Measurements from ENCODE around the gene TRIM44. TPM values are rescaled to one million over a fixed set of nuclear protein-coding genes. Genes with fewer than 3 reads are reported as not detected.
"Not testable (repeated sequence)": the region's sequence is repeated elsewhere in the genome, so short reads cannot be mapped to it uniquely, and the experiment has no call there.

The TRIM44 gene
- total and polyA plus RNA-seq, 8 donors, result 5.1 to 65.3 (median 19.1) TPM

DNA sequence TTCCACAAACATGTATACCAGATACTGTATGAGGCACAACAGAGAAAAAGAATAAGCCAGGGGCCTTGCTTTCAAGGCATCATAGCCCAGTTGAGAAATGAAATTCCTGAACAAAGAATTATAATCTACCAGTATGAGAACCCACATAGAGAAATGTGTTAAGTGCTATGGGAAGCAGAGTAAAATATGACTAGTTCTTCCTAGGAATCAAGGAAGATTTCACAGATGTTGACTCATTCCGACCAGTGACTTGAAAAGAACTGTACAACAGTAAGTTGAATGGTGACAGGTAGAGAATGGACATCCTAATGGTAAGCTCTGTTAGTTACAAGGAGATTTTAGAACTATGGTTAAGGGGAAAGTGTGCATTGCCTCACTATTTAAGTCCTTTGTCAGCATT, 102.6 kb downstream of the TRIM44 start:
- WGBS, 5 donors, result 90 to 100% (median 97%) methylated on average over 1 of the region's 1 CpG

DNA sequence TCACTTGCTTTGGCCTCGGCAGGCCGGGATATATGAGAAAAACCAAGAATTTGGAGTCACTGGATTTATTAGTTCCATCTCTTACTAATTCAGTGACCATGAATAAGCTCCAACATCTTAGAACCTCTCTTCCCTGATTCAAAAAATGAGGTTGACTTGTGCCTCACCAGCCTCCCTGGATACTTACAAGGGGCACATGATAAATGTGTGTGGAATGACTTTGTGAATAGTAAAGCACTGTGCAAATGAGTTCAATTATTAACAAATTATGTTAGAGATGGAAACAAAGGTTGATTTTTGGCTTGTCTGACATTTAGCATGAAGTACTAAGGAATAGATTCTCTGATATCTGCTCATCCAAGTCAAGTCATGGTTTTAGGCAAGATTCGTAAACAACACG, 104.1 kb downstream of the TRIM44 start:
- H3K27me3 ChIP-seq, result no peaks in the 10 kb centered on the region
- 90 to 95% (median 94%) methylated on average over 4 of the region's 4 CpGs for WGBS, 5 donors

More for the DNA sequence above, 102.6 kb downstream of the TRIM44 start:
- Histone ChIP-seq H3K4me3 (no peak overlapping the region), H3K36me3 (no peaks in the 10 kb centered on the region), H3K27me3 (no peaks in the 10 kb centered on the region), H3K9me3 (no peaks in the 10 kb centered on the region), H3K27ac (no peak overlapping the region), H3K4me1 (peaks cover 0 to 34% (median 6%) of the 10 kb centered on the region in 4 donors)
- no peak for DNase-seq
- TF ChIP-seq, protein P1, sequence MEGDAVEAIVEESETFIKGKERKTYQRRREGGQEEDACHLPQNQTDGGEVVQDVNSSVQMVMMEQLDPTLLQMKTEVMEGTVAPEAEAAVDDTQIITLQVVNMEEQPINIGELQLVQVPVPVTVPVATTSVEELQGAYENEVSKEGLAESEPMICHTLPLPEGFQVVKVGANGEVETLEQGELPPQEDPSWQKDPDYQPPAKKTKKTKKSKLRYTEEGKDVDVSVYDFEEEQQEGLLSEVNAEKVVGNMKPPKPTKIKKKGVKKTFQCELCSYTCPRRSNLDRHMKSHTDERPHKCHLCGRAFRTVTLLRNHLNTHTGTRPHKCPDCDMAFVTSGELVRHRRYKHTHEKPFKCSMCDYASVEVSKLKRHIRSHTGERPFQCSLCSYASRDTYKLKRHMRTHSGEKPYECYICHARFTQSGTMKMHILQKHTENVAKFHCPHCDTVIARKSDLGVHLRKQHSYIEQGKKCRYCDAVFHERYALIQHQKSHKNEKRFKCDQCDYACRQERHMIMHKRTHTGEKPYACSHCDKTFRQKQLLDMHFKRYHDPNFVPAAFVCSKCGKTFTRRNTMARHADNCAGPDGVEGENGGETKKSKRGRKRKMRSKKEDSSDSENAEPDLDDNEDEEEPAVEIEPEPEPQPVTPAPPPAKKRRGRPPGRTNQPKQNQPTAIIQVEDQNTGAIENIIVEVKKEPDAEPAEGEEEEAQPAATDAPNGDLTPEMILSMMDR (IDR thresholded peaks at IDR 0.05), result no peak
- intact Hi-C loops (cut with DNase I; ENCODE audit: low total_unique reads), result no loop called here

DNA sequence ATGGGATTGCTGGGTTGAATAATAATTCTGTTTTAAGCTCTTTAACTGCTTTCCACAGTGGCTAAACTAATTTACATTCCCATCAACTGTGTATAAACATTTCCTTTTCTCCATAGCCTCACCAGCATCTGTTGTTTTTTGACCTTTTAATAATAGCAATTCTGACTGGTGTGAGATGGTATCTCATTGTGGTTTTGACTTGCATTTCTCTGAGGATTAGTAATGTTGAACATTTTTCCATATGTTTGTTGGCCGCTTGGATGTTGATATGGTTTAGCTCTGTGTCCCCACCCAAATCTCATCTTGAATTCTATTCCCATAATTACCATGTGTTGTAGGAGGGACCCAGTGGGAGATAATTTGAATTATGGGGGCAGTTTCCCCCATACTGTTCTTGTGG, 107.8 kb downstream of the TRIM44 start:
- H3K9me3 ChIP-seq; H3K27ac ChIP-seq; H3K4me3 ChIP-seq; H3K27me3 ChIP-seq; H3K36me3 ChIP-seq; DNase-seq; H3K4me1 ChIP-seq; intact Hi-C loops (cut with DNase I; ENCODE audit: low total_unique reads): not testable (repeated sequence)
- WGBS, 5 donors, result 86 to 96% (median 90%) methylated on average over 1 of the region's 1 CpG

More for the DNA sequence above, 104.1 kb downstream of the TRIM44 start:
- H3K4me1 ChIP-seq, result peaks cover 0 to 28% (median 3%) of the 10 kb centered on the region in 4 donors
- no peak overlapping the region for H3K27ac ChIP-seq
- intact Hi-C loops (cut with DNase I; ENCODE audit: low total_unique reads), result no loop called here
- no peak for DNase-seq
- no peak overlapping the region for H3K4me3 ChIP-seq
- TF ChIP-seq POLR2A (IDR thresholded peaks at IDR 0.05) (no peak), POLR2AphosphoS5 (IDR thresholded peaks at IDR 0.05) (no peak), EP300 (IDR thresholded peaks at IDR 0.05) (no peak)
- TF ChIP-seq, protein P1 (IDR thresholded peaks at IDR 0.05), result no peak
- H3K9me3 ChIP-seq, result no peaks in the 10 kb centered on the region
- H3K36me3 ChIP-seq, result no peaks in the 10 kb centered on the region

DNA sequence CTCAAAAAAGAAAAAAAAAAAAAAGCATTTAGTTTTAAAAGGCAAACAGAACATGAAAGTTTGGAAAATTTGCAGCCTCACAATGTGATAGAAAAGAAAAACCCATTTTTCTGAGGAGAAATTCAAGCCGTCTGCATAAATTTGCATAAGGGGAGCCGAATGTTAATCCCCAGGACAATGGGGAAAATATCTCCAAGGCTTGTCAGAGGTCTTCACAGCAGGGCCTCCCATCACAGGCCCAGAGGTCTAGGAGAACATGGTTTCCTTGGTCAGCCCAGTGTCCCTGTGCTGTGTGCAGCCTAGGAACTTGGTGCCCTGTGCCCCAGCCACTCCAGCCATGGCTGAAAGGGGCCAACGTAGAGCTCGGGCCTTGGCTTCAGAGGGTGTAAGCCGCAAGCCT, 109.1 kb downstream of the TRIM44 start:
- TF ChIP-seq EP300 (IDR thresholded peaks at IDR 0.05) (no peak), POLR2A (IDR thresholded peaks at IDR 0.05) (no peak)
- H3K4me3 ChIP-seq, result no peak overlapping the region
- H3K27me3 ChIP-seq, result no peaks in the 10 kb centered on the region
- H3K36me3 ChIP-seq, result no peaks in the 10 kb centered on the region
- intact Hi-C loops (cut with DNase I; ENCODE audit: low total_unique reads), result no loop called here
- H3K9me3 ChIP-seq, result peaks cover 0 to 9% (median 3%) of the 10 kb centered on the region in 4 donors
- no peak overlapping the region for H3K27ac ChIP-seq
- DNase-seq, result no peak
- no peaks in the 10 kb centered on the region for H3K4me1 ChIP-seq
- WGBS, 5 donors, result 91 to 99% (median 94%) methylated on average over 5 of the region's 5 CpGs

DNA sequence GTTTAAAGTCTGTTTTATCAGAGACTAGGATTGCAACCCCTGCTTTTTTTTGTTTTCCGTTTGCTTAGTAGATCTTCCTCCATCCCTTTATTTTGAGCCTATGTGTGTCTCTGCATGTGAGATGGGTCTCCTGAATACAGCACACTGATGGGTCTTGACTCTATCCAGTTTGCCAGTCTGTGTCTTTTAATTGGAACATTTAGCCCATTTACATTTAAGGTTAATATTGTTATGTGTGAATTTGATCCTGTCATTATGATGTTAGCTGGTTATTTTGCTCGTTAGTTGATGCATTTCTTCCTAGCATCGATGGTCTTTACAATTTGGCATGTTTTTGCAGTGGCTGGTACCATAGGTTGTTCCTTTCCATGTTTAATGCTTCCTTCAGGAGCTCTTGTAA, 114.7 kb downstream of the TRIM44 start:
- H3K27ac ChIP-seq; H3K36me3 ChIP-seq; H3K4me3 ChIP-seq; DNase-seq; H3K27me3 ChIP-seq; intact Hi-C loops (cut with DNase I; ENCODE audit: low total_unique reads): not testable (repeated sequence)
- H3K4me1 ChIP-seq, result peaks cover 0 to 18% (median 7%) of the 10 kb centered on the region in 4 donors
- 92 to 100% (median 97%) methylated on average over 3 of the region's 3 CpGs for WGBS, 5 donors
- H3K9me3 ChIP-seq, result peaks cover 0 to 18% (median 8%) of the 10 kb centered on the region in 4 donors

DNA sequence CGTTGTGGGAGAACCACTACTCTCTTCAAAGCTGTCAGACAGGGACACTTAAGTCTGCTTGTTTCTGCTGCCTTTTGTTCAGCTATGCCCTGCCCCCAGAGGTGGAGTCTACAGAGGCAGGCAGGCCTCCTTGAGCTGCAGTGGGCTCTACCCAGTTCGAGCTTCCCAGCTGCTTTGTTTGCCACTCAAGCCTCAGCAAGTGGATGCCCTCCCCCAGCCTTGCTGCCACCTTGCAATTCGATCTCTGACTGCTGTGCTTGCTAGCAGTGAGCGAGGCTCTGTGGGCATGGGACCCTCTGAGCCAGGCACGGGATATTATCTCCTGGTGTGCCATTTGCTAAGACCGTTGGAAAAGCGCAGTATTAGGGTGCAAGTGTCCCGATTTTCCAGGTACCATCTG, 116.4 kb downstream of the TRIM44 start:
- peaks cover 0 to 20% (median 7%) of the 10 kb centered on the region in 4 donors for H3K4me1 ChIP-seq
- DNase-seq; intact Hi-C loops (cut with DNase I; ENCODE audit: low total_unique reads); H3K27ac ChIP-seq; H3K36me3 ChIP-seq; H3K4me3 ChIP-seq; H3K27me3 ChIP-seq: not testable (repeated sequence)
- H3K9me3 ChIP-seq, result peaks cover 0 to 18% (median 8%) of the 10 kb centered on the region in 4 donors
- WGBS, 5 donors, result 93 to 97% (median 96%) methylated on average over 8 of the region's 8 CpGs
